Measurements from ENCODE around the gene SYDE1.

The SYDE1 gene

DNA sequence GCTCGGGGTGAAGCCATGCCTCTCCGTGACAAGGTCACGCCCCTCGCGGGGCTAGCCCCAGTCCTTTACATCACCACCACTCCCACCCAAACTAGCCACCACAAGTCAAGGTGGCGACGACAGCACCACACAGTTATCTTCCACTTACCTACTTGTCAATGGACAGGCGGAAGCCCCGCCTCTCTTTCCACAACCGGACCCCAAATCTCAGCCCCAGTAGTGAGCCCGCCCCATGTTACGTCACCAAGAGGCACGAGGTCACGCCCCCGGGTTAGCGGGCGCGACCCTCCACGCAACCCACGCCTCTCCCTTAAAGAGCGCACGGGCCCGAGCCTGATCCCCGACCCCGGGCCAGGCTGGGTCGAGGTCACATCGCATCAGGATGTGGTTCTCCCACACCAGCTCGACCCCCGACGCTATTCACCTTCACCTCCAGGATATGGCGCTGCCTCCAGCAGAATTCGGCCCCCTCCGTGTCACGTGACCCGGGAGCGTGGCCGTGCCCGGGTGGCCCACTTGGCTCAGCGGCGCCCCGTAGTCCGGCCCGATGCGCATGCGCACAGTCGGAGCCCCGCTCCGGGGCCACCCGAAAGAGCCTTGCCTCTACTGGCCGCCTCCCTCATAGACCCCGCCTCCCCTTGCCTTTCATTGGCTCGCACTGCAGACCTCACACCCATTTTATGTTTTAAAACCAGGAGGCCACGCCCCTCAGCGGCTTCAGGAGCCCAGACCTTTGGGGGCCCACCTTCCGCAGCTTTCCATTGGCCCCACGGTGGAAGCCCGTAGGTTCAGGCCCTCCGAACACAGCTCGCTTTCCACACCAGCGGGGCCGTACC is 18.2 kb downstream of the SYDE1 start:
- DNase-seq = peak; percentile 98 to 99

DNA sequence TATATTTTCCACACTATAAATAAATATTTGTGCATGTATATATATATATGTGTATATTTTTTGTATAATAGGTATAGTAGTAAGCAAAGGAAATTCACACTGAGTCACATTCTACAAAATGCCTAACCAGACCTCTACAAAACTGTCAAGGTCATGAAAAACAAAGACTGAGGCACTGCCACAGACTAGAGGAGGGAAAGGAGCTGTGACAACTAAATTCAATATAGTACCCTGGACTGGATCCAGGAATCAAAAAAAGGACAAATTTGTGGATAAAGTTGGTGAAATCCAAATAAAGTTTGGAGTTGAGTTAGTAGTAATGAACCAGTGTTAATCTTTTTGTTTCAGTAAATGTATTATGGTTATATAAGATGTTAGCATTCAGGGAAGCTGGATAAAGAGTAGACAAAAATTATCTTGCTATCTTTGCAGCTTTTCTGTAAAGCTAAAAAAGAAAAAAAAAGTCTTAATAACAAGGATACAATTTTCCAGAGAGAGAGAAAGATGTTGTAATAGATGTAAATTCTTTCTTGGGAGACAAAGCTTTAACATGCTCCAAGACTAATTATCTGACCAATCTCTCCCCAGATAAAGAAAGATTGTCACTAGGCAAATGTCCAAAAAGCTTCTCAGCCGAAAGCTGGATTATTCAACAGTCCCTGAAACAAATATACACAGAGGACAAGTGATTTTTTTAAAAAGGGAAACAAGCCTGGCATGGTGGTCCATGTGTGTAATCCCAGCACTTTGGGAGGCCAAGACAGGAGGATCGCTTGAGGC is 19.1 kb downstream of the SYDE1 start:
- DNase-seq = no peak

DNA sequence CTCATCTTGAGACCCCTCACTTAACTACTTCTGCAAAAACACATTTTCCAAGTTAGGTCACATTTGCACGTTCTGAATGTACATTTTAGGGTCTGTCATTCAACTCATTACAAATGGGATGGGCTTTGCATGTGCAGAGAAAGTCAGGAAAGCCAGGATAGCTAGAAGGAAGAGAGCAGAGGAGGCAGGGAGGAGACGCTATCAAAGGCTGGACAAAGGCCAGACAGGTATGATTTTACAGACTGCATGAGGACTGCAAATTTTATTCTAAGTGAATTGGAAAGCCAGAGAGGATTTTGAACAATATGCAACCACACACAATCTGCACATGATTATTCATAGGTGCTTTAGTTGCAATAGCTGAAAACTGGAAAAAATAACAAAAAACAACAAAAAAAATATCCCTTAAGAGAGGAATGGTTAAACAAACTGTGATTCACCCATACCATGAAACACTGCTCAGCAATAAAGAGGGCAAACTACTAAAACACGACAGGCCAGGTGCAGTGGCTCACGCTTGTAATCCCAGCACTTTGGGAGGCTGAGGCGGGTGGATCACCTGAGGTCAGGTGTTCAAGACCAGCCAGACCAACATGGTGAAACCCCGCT is 21.1 kb downstream of the SYDE1 start:
- DNase-seq = no peak

DNA sequence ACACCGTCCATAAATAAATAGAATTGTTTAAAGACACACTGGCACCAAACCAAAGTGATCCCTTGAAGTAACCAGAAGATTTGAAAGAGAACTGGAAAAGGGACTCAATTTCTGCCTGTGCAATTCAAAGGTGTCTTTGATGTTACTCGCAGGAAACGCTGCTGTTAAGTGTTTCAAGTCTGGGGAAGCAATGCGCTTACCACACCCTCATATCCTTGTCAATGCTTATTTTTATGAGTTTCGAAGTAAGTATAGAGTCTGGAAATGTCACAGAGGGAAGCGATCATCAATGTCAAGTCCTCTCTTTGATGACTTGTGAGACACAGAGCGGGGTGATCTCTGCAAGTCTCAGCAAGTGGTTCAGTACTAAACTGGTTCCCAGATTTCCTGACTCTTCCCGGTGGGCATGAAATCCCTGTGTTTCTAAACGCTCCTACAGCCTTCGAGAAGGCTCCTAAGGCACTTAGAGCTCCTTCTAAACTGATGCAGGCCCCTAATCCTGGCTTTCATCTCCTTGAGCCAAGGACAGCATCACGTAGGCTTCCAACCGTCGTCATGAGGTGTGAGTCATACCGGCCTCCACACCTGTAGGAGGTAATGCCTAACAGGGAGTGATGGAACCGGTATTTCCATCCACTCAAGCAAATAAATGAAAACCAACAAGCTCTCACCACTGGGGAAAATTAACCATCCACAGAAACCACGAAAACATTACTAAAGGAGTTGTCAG is 22.8 kb downstream of the SYDE1 start:
- no peak for DNase-seq

DNA sequence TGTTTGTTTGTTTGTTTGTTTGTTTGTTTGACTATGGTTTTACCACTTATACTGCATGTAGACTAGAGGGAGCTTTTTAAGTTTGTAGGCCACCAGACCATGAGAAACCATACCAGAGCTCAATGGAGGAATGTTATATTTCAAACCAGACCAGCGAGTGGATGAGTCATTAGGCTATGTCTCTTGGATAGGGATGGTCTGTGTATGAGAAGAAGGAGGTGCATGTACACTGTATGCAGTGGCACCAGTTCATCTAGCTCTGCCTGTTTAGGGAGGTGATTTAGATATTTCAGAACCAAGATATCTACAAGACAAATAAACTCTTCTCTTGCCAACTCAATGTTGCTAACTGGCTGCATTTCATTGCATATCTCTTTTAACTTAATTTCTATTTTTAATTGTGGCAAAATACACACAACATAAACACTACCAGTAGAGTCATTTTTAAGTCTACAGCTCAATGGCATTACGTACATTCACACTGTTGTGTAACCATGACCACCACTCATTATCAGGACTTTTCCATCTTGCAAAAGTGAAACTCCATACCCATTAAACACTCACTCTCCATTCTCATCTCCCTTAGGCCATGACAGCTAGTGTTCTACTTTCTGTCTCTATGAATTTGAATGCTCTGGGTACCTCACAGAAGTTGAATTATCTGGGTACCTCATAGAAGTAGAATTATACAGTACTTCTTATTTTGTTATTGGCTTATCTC is 29.2 kb downstream of the SYDE1 start:
- DNase-seq = peak; percentile 7 to 22

DNA sequence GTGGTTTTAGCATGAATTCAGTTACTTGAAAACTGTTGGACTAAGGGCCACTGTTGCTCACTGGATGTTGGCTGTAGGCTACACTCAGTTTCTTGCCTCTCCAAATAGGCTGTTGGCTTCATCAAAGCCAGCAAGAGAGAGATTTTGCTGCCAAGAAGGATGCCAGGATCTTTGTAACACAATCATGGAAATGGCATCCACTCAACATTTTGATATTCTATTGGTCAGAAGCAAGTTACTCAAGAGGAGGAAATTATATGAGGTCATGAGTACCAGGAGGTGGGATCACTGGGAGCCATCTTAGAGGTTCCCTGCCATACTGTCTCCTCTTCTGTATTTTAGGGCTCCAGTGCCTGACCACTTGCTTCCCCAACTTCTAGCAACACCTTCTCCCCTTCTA is 30.6 kb downstream of the SYDE1 start:
- DNase-seq = no peak

DNA sequence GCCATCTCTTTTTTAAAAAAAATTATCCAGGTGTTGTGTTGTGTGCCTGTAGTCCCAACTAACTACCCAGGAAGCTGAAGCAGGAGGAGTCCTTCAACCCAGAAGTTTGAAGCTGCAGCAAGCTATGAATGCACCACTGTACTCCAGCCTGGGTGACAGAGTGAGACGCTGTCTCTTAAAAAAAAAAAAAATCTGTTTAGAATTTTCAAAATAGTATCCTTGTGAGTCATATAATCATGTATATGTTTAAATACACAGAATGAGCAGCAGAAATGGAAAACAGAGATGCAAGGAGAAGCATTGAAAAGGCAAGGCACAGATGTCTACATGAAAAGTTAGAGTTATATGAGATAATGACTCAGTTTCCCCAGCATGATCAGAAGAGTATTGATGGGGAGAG is 31.2 kb downstream of the SYDE1 start:
- no peak for DNase-seq

DNA sequence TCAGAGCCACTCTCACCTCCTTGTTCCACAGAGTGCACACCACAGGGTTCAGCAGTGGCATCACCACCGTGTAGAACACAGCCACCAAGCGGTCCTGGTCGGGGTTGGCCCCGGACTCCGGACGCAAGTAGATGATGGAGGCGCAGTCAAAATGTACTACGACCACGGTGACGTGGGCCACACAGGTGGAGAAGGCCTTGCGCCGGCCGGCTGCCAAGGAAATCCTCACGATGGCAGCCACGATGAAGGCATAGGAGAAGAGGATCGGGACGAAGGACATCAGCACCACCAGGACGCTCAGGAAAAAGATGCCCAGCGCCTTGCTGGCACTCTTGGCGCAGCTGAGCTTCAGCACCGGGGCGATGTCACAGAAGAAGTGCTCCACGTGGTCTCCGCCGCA is 33.9 kb downstream of the SYDE1 start:
- DNase-seq = no peak

DNA sequence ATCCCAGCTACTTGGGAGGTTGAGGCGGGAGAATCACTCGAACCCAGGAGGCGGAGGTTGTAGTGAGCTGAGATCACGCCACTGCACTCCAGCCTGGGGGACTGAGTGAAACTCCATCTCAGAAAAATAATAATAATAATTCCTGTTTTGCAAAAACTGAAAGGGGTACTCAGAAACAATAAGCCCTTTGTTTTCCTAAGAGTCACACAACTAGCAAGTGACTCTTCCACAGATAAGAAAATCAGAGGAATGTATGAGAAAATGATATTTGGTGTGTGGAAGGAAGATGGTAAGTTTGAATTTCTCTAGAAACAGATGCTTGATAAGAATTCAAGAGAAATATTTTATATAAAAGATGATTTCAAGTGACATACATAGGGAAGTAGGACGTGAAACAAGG is 35.1 kb downstream of the SYDE1 start:
- DNase-seq = no peak

DNA sequence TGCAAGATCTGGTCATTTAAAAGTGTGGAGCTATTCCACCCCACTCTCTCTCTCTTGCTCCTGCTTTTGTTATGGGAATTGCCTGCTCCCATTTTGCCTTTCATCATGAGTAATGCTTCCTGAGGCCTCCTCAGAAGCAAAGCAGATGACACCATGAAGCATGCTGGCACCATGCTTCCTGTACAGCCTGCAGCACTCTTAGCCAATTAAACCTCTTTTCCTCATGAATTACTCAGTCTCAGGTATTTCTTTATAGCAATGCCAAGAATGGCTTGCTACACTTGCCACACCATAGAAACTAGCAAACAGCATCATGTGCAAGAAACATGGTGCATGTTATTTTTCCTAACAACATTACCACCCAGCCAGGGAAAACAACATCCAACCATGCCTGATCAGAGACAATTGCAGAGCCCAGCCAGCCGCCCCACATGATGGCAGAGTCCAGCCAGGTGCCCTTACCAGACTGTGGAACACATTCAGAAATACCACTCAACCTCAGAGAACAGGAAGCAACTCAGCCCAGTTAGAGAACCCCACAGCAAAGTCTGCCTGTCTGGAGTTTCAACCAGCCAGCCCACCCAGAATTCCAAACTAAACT is 36.9 kb downstream of the SYDE1 start:
- DNase-seq = no peak

DNA sequence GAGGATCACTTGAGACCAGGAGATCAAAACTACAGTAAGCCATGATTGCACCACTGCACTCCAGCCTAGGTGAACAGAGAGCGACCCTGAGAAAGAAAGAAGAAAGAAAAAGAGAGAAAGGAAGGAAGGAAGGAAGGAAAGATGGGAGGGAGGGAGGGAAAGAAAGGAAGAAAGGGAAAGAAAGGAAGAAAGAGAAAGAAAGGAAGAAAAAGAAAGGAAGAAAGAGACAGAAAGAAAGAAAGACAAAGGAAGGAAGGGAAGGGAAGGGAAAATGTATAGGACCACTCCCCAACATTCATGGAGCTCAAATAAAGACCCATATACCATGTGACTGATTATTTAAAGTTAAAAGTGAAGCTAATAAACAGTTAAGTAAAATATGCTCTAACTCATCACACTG is 39.9 kb downstream of the SYDE1 start:
- no peak for DNase-seq

DNA sequence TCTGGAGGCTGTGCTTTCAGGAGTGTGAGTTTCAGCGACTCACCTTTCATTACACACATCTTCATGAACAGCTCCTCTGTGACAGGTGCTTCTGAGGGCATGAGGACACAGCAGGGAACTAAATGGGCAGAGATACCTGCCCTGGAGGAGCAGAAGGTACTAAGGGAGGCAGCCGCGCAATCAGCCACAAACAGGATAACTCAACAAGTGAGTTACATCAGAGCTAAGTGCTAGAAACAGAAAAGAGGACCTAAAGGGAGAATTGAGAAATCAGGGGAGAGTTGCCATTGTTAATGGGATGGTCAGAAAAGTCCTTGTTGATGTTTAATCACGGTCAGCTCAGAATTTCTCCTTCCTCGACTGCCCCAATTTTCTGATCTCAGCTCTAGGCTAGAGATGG is 42.5 kb downstream of the SYDE1 start:
- peak; percentile 68 to 72 for DNase-seq

DNA sequence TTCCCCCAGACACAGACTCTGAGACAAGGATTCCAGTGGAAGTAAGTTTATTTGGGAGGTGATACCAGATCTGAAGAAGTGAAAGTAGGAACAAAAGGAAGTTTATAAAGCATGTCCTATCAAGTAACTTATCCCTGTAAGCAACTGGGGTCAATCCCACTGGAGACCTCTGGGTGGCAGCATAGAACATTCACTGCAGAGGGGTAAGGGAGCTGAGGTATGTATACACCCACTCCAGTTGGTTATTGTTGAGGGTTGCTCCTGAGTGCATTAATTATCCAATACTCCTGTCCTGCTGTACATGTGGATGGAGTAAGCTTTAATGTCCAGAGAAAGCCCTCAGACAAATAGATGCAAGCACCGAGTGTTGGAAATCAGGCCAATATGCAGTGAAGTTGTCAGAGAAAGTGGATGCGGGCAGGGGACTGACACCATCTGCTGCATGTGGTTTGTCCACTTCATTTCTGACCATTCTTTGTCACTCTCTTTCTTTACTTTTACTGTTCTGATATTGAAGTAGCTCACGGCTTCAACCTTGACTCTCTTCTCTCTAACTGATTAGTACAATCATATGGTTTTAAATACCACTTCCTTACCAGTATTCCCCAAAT is 46.9 kb downstream of the SYDE1 start:
- DNase-seq = peak; percentile 56 to 78

DNA sequence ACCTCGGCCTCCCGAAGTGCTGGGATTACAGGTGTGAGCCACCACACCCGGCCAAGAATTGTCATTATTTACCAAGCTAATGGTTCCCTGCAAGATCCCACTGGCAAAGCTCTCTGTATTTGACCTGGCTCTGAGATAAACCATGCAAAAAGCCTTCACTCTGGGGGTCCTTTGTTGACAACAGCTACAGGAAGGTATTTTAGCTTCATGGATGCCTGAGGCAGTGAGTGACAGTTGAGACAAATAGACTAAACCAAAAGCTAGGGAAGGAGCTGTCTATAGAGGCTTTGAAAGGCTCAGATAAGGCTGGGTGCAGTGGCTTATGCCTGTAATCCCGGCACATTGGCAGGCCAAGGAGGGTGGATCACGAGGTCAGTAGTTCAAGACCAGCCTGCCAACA is 48.1 kb downstream of the SYDE1 start:
- no peak for DNase-seq

DNA sequence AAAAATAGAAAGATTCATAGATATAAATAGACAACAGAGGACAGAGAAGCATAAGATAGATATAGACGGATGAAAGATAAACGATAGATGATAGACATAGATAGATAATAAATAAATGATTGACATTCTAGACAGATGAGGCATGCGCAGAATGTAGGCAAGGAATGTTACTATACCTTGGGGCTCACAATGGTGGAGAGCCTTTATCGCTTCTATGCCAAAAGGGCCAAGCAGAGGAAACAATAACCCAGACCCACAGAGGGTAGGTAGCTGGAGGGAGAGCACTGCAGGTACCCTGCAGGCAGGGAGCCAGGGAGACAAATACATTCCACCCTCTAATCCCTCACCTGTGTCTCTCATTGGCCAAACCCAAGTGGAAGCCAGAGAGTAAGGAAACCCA is 49.2 kb downstream of the SYDE1 start:
- no peak for DNase-seq

DNA sequence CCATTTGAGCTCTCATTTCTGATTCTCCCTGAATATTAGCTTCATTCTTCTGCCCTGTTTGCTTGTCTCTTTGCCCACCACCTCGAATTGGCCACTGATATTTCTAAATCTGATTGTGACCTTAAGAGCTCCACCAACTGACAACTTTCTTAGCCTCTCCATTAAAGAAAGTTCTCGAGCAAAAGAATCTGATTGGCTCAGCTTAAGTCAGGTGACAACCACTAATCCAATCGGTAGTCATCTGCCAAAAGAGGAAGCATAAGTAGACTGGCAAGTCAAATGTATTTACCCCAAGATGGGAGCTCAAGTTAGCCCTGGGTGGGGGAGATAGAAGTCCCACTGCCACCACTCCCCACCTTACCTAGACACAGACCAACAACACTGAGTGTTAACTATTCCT is 52.0 kb downstream of the SYDE1 start:
- DNase-seq = no peak

DNA sequence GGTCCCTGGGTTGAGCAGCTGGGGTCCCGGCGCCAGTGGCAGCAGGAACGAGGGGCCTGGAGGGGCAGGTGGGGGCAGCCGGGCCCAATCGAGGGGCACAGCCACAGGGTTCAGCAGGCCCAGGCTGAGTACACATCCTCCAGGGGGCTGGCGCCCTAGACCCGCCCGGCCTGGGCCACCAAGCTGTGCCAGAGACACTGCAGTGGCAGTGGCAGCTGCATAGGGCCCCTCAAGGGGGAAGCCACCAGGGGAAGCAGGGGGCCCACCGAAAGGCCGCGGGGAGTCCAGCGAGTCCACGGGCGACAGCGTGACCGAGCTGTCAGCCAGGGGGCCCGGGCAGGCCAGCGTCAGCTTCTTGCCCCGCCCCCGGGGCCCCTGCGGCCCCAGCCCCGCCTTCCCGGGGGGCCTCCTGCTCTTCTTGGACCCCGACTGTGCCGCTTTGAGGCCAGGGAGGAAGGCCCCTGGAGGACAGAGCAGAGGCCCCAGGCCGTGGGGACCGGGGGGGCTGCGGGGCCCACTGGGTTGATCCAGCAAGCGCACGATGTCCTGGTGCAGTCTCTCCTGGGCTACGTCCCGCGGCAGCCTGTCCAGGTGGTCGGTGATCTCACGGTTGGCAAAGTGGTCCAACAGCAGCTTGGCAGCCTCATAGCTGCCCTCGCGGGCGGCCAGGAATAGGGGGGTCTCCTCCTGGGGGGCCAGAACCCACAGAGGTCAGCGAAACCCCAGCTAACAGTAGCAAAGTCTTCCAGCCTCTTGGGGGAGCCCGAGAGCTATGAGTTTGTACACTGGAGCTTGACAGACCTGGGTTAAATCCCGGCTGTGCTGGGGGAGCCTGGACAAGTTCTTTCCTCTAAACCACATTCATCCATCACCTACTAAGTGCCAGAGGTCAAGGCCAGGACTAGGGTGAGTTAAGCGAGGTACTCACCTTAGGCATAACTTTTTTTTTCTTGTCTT is 54.1 kb downstream of the SYDE1 start:
- DNase-seq = no peak
